ENCODE measurements around the gene JADE1. TPM values are rescaled to one million over a fixed set of nuclear protein-coding genes. Genes with fewer than 3 reads are reported as not detected.

Gene JADE1
- polyA plus RNA-seq, 1 donor, result 24.7 TPM

DNA sequence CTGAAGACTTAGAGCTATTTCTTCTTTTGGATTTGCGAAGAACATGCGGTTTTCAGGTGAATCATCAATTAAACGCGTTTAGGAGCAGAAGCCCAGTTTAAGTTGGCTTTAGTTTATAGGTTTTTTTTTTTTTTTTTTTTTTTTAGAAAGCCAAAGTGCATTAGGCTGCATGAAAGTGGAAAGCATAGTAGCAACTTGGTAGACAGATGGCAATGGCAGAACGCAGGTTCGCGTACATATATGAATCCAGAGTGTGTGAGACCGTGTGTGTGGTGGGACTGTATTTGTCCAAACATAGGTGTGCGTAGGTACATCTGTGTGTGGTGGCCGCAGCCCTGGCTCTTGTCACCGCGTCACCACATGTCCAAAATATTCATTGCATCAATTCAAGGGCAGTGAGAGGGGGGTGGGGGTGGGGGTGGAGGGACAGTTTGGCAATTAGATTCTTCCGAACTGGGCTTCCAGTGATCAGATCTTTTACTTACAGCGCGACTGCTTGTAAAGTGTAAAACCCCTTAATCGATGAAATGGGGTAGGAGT is 901 bp downstream of the JADE1 start:
- no peaks in the 10 kb centered on the region for H3K4me1 ChIP-seq (ENCODE audit: control insufficient read depth, insufficient read depth, low read length)
- peak overlapping the region; percentile 98 for H3K27ac ChIP-seq (ENCODE audit: low read length)
- peak; percentile 33 to 68 for DNase-seq
- H3K4me3 ChIP-seq (ENCODE audit: low read length), result peak overlapping the region; percentile 61
- no CpG with 5 or more reads among the region's 16 CpGs for WGBS (ENCODE audit: insufficient coverage, low lambda C conversion rate)
- H3K9me3 ChIP-seq (ENCODE audit: control insufficient read depth, low read depth, low read length), result no peaks in the 10 kb centered on the region
- no peaks in the 10 kb centered on the region for H3K36me3 ChIP-seq (ENCODE audit: control insufficient read depth, insufficient read depth, low read length)
- H3K27me3 ChIP-seq (ENCODE audit: control insufficient read depth, insufficient read depth, low read length), result no peaks in the 10 kb centered on the region

DNA sequence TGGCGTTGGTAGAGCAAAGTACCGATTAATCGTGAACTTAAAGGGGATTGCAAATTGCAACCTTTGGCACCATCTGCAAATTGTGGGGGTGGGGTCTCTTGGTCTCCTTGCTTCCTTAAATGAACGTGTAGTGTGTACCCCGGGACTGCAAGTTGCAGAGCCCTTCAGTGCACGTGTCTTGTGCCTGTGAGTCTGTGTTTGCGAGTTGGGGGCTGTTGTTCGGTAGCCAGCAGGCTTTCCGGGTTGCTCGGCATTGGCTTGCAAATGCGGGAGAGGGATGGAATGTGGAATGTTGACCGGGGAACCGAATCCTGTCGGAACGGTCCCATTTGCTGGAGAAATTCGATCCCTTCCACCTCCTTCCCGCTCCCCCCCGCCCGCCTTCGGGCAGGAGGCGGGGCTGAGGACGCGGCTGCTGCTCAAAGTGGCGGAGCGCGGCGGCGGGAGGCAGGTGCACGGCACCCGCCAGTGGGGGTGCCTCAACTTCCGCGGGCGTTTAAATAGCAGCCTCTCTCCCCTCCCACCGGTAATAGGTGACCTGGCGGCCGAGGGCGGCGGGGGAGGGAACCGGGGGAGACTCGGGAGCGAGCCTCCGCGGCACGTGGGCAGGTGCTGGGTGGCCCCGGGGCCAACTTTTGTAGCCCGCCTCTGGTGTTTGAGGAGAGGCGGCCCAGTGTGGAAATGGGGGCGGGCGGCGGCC is 1.5 kb downstream of the JADE1 start:
- H3K36me3 ChIP-seq (ENCODE audit: control insufficient read depth, insufficient read depth, low read length), result no peaks in the 10 kb centered on the region
- no CpG with 5 or more reads among the region's 50 CpGs for WGBS (ENCODE audit: insufficient coverage, low lambda C conversion rate)
- peak overlapping the region; percentile 98 for H3K27ac ChIP-seq (ENCODE audit: low read length)
- DNase-seq, result peak; percentile 74 to 89
- H3K9me3 ChIP-seq (ENCODE audit: control insufficient read depth, low read depth, low read length), result no peaks in the 10 kb centered on the region
- no peaks in the 10 kb centered on the region for H3K27me3 ChIP-seq (ENCODE audit: control insufficient read depth, insufficient read depth, low read length)
- peak overlapping the region; percentile 61 for H3K4me3 ChIP-seq (ENCODE audit: low read length)
- no peaks in the 10 kb centered on the region for H3K4me1 ChIP-seq (ENCODE audit: control insufficient read depth, insufficient read depth, low read length)

- Histone ChIP-seq H3K36me3 (ENCODE audit: control insufficient read depth, insufficient read depth, low read length) (no peaks in the 10 kb centered on the region), H3K9me3 (ENCODE audit: control insufficient read depth, low read depth, low read length) (no peaks in the 10 kb centered on the region), H3K4me1 (ENCODE audit: control insufficient read depth, insufficient read depth, low read length) (no peaks in the 10 kb centered on the region), H3K27ac (ENCODE audit: low read length) (peak overlapping the region; percentile 98), H3K27me3 (ENCODE audit: control insufficient read depth, insufficient read depth, low read length) (no peaks in the 10 kb centered on the region), H3K4me3 (ENCODE audit: low read length) (peak overlapping the region; percentile 61)
- WGBS (ENCODE audit: insufficient coverage, low lambda C conversion rate), result no CpG with 5 or more reads among the region's 123 CpGs
- peak; percentile 73 to 91 for DNase-seq
Measured at GRCh38 chr4:128811571-128812441, 2.3 kb downstream of the JADE1 start.

GRCh38 chr4:128812442-128813235 is 3.1 kb downstream of the JADE1 start:
- no peaks in the 10 kb centered on the region for H3K27me3 ChIP-seq (ENCODE audit: control insufficient read depth, insufficient read depth, low read length)
- DNase-seq, result peak in 1 of 2 donors; percentile 42
- no peaks in the 10 kb centered on the region for H3K9me3 ChIP-seq (ENCODE audit: control insufficient read depth, low read depth, low read length)
- no CpG with 5 or more reads among the region's 33 CpGs for WGBS (ENCODE audit: insufficient coverage, low lambda C conversion rate)
- peak overlapping the region; percentile 61 for H3K4me3 ChIP-seq (ENCODE audit: low read length)
- H3K27ac ChIP-seq (ENCODE audit: low read length), result peak overlapping the region; percentile 66
- no peaks in the 10 kb centered on the region for H3K4me1 ChIP-seq (ENCODE audit: control insufficient read depth, insufficient read depth, low read length)
- H3K36me3 ChIP-seq (ENCODE audit: control insufficient read depth, insufficient read depth, low read length), result no peaks in the 10 kb centered on the region

DNA sequence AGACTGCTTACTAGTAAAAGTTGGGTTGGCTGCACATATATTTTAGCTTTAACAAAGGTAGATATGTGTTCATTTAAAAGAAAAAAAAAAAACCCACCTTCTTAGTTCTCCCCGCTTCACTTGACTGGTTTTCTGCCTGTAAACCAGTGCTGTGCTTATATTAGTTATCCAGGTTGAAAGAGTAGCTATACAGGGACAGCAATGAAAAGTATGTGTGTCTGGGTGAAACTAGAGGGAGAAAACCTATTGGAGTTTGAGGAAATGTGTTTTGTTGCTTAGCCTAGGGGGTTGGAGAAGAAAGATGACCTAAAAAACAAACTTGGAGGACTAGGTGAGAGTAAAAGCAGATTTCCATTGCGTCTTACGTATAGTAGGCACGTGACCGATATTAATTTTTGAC is 4.5 kb downstream of the JADE1 start:
- H3K27ac ChIP-seq (ENCODE audit: low read length), result no peak overlapping the region
- 97% methylated on average over 4 of the region's 5 CpGs for WGBS (ENCODE audit: insufficient coverage, low lambda C conversion rate)
- no peak for DNase-seq
- H3K27me3 ChIP-seq (ENCODE audit: control insufficient read depth, insufficient read depth, low read length), result no peaks in the 10 kb centered on the region
- no peaks in the 10 kb centered on the region for H3K9me3 ChIP-seq (ENCODE audit: control insufficient read depth, low read depth, low read length)
- H3K4me3 ChIP-seq (ENCODE audit: low read length), result no peak overlapping the region
- no peaks in the 10 kb centered on the region for H3K4me1 ChIP-seq (ENCODE audit: control insufficient read depth, insufficient read depth, low read length)
- peaks cover 1% of the 10 kb centered on the region for H3K36me3 ChIP-seq (ENCODE audit: control insufficient read depth, insufficient read depth, low read length)

GRCh38 chr4:128818442-128818841 is 8.9 kb downstream of the JADE1 start:
- DNase-seq, result no peak
- Histone ChIP-seq H3K36me3 (ENCODE audit: control insufficient read depth, insufficient read depth, low read length) (peaks cover 4% of the 10 kb centered on the region), H3K27me3 (ENCODE audit: control insufficient read depth, insufficient read depth, low read length) (no peaks in the 10 kb centered on the region), H3K9me3 (ENCODE audit: control insufficient read depth, low read depth, low read length) (no peaks in the 10 kb centered on the region), H3K4me3 (ENCODE audit: low read length) (no peak overlapping the region), H3K4me1 (ENCODE audit: control insufficient read depth, insufficient read depth, low read length) (peaks cover 2% of the 10 kb centered on the region), H3K27ac (ENCODE audit: low read length) (no peak overlapping the region)
- WGBS (ENCODE audit: insufficient coverage, low lambda C conversion rate), result no CpG with 5 or more reads among the region's 4 CpGs

DNA sequence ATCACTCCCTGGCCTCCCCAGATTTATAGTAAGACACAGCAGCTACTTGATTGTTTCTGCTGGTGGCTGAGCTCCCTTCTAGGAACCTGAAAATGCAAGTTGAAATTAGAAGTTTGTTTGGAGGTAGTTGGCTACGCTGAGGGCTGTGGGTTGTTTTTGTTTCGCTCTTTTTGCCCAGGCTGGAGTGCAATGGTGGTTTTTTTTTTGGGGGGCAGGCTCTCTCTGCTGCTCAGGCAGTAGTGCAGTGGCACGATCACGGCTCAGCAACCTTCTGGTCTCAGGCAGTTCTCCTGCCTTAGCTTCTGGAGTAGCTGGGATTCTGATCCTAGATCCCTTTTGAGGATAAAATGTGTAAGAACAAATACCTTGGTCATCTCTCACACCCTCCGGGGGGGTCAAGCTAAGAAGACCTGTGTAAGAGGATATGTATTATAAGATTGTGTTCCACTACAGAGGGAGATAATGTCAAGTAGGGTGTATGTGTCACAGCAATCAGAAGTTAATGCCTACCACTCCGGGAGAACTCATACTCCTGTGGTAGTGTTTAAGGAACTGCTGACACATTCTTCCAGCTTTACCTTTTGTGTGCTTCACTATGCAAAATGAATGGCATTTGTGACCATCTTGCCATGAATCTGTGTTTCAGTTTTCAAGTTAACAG is 9.7 kb downstream of the JADE1 start:
- H3K27me3 ChIP-seq (ENCODE audit: control insufficient read depth, insufficient read depth, low read length), result no peaks in the 10 kb centered on the region
- no peak for DNase-seq
- no peak overlapping the region for H3K4me3 ChIP-seq (ENCODE audit: low read length)
- H3K4me1 ChIP-seq (ENCODE audit: control insufficient read depth, insufficient read depth, low read length), result peaks cover 3% of the 10 kb centered on the region
- peaks cover 4% of the 10 kb centered on the region for H3K36me3 ChIP-seq (ENCODE audit: control insufficient read depth, insufficient read depth, low read length)
- whole genome bisulfite sequencing (ENCODE audit: insufficient coverage, low lambda C conversion rate), result no CpG with 5 or more reads among the region's 6 CpGs
- no peaks in the 10 kb centered on the region for H3K9me3 ChIP-seq (ENCODE audit: control insufficient read depth, low read depth, low read length)
- no peak overlapping the region for H3K27ac ChIP-seq (ENCODE audit: low read length)

- no peaks in the 10 kb centered on the region for H3K9me3 ChIP-seq (ENCODE audit: control insufficient read depth, low read depth, low read length)
- DNase-seq, result no peak
- peaks cover 4% of the 10 kb centered on the region for H3K36me3 ChIP-seq (ENCODE audit: control insufficient read depth, insufficient read depth, low read length)
- H3K4me1 ChIP-seq (ENCODE audit: control insufficient read depth, insufficient read depth, low read length), result peaks cover 16% of the 10 kb centered on the region
- 86% methylated on average over 1 of the region's 3 CpGs for WGBS (ENCODE audit: insufficient coverage, low lambda C conversion rate)
- H3K27me3 ChIP-seq (ENCODE audit: control insufficient read depth, insufficient read depth, low read length), result no peaks in the 10 kb centered on the region
- no peak overlapping the region for H3K27ac ChIP-seq (ENCODE audit: low read length)
- no peak overlapping the region for H3K4me3 ChIP-seq (ENCODE audit: low read length)
Measured at GRCh38 chr4:128820671-128821070, 11.2 kb downstream of the JADE1 start.

- Histone ChIP-seq H3K9me3 (ENCODE audit: control insufficient read depth, low read depth, low read length) (no peaks in the 10 kb centered on the region), H3K36me3 (ENCODE audit: control insufficient read depth, insufficient read depth, low read length) (peaks cover 4% of the 10 kb centered on the region), H3K4me1 (ENCODE audit: control insufficient read depth, insufficient read depth, low read length) (peaks cover 21% of the 10 kb centered on the region), H3K27me3 (ENCODE audit: control insufficient read depth, insufficient read depth, low read length) (no peaks in the 10 kb centered on the region), H3K4me3 (ENCODE audit: low read length) (no peak overlapping the region), H3K27ac (ENCODE audit: low read length) (no peak overlapping the region)
- no peak for DNase-seq
- 90% methylated on average over 2 of the region's 2 CpGs for WGBS (ENCODE audit: insufficient coverage, low lambda C conversion rate)
Measured at GRCh38 chr4:128821151-128821550, 11.7 kb downstream of the JADE1 start.

Data from large intestine (tissue), 3 donors.